Breast epithelium (tissue), 4 donors: Measurements from ENCODE around the gene ZFHX3. TPM values are rescaled to one million over a fixed set of nuclear protein-coding genes. Genes with fewer than 3 reads are reported as not detected.

ENCODE experiments used
- DNase-seq, 2 donors: peaks; one replicate each; pipeline ENCODE4 v3.0.0-alpha.2; 2019; ENCODE audit warnings: low spot score in 2 of 2
- H3K27ac ChIP-seq, 2 donors: fragments of 200-600 bp; sonication (generic) in 1 of 2; one replicate each; pipeline ENCODE4 v1.5.1; 2016 to 2019; ENCODE audit warnings: mild to moderate bottlenecking in 1 of 2
- H3K27me3 ChIP-seq, 2 donors: fragments of 200-600 bp; sonication (generic) in 1 of 2; one replicate each; pipeline versions ENCODE4 v1.5.1 to v1.6.0; 2017 to 2019; ENCODE audit warnings: control low read depth in 1 of 2, mild to moderate bottlenecking in 1 of 2
- H3K36me3 ChIP-seq: fragments of 200-600 bp; one replicate; pipeline ENCODE4 v1.5.1; 2019
- H3K4me1 ChIP-seq, 2 donors: fragments of 200-600 bp; sonication (generic); one replicate each; pipeline ENCODE4 v1.5.1; 2016 to 2019; ENCODE audit warnings: control low read depth in 1 of 2
- H3K4me3 ChIP-seq, 3 donors: fragments of 200-600 bp; sonication (generic); 1 replicate in 2 of 3; 2 replicates in 1 of 3; pipeline ENCODE4 v1.5.1; 2016 to 2019; ENCODE audit warnings: mild to moderate bottlenecking in 3 of 3, moderate library complexity in 2 of 3
- H3K9me3 ChIP-seq, 2 donors: fragments of 200-600 bp; sonication (generic) in 1 of 2; one replicate each; pipeline ENCODE4 v1.5.1; 2016 to 2019; ENCODE audit warnings: control low read depth in 1 of 2
- POLR2A ChIP-seq: fragments of 450-650 bp; IDR thresholded peaks from one replicate; pipeline ENCODE4 v1.6.1; 2016; ENCODE audit warnings: antibody characterized with exemption, mild to moderate bottlenecking, moderate library complexity
- POLR2AphosphoS5 ChIP-seq, 3 donors: sonication (generic); formaldehyde crosslinking; IDR thresholded peaks; one replicate each; pipeline ENCODE4 v1.6.1; 2017; ENCODE audit warnings: antibody characterized with exemption in 3 of 3
- intact Hi-C: fragments of 100-400 bp; cut with DNase I; formaldehyde crosslinking; loops from one replicate; pipeline ENCODE4 v1.15.1; 2023; ENCODE audit warnings: low total_unique reads
- total RNA-seq, 3 donors: library from RNA; depleted of rRNA; stranded (reverse); fragments of >200 nt; gene quantifications; one replicate each; pipeline ENCODE4 v1.1.0, GENCODE V29; 2016
- TF ChIP-seq, protein P1 (sequence below), 3 donors: fragments of 450-650 bp; IDR thresholded peaks; one replicate each; pipeline ENCODE4 v1.5.1; 2016 to 2017; ENCODE audit warnings: antibody characterized with exemption in 3 of 3, mild to moderate bottlenecking in 3 of 3, moderate library complexity in 3 of 3

Gene ZFHX3
- total RNA-seq, 3 donors from 2014 or later = 10.8 to 36.0 (median 11.8) TPM

DNA sequence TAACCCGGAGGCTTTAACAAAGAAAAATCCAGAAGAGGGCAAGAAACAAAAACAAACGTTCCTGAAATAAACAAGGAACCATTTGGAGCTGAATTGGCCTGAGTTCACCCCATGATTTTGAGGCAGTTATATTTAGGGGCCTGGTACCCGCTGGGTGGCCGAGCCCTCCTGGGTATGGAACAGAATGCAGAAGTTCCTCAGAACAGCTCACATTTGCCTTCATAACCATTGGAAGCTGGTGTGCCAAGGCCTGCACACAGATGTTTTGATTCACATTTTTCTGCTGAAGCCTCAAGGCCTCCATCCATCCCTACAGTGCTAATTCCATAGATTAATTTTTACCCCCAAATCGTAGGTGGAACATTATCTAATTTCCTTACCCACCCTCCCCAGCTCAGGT lies 3.3 kb upstream of the ZFHX3 start:
- intact Hi-C loops = no loop called here
- Histone ChIP-seq H3K4me3 (no peak overlapping the region), H3K27ac (peak overlapping the region in 1 of 2 donors; percentile 20), H3K9me3 (no peaks in the 10 kb centered on the region), H3K27me3 (no peaks in the 10 kb centered on the region), H3K4me1 (peaks cover 6% of the 10 kb centered on the region in 2 donors), H3K36me3 (no peaks in the 10 kb centered on the region)
- TF ChIP-seq, protein P1, sequence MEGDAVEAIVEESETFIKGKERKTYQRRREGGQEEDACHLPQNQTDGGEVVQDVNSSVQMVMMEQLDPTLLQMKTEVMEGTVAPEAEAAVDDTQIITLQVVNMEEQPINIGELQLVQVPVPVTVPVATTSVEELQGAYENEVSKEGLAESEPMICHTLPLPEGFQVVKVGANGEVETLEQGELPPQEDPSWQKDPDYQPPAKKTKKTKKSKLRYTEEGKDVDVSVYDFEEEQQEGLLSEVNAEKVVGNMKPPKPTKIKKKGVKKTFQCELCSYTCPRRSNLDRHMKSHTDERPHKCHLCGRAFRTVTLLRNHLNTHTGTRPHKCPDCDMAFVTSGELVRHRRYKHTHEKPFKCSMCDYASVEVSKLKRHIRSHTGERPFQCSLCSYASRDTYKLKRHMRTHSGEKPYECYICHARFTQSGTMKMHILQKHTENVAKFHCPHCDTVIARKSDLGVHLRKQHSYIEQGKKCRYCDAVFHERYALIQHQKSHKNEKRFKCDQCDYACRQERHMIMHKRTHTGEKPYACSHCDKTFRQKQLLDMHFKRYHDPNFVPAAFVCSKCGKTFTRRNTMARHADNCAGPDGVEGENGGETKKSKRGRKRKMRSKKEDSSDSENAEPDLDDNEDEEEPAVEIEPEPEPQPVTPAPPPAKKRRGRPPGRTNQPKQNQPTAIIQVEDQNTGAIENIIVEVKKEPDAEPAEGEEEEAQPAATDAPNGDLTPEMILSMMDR (IDR thresholded peaks at IDR 0.05) = no peak
- TF ChIP-seq POLR2A (no peak), POLR2AphosphoS5 (IDR thresholded peaks at IDR 0.05) (no peak)
- no peak for DNase-seq

DNA sequence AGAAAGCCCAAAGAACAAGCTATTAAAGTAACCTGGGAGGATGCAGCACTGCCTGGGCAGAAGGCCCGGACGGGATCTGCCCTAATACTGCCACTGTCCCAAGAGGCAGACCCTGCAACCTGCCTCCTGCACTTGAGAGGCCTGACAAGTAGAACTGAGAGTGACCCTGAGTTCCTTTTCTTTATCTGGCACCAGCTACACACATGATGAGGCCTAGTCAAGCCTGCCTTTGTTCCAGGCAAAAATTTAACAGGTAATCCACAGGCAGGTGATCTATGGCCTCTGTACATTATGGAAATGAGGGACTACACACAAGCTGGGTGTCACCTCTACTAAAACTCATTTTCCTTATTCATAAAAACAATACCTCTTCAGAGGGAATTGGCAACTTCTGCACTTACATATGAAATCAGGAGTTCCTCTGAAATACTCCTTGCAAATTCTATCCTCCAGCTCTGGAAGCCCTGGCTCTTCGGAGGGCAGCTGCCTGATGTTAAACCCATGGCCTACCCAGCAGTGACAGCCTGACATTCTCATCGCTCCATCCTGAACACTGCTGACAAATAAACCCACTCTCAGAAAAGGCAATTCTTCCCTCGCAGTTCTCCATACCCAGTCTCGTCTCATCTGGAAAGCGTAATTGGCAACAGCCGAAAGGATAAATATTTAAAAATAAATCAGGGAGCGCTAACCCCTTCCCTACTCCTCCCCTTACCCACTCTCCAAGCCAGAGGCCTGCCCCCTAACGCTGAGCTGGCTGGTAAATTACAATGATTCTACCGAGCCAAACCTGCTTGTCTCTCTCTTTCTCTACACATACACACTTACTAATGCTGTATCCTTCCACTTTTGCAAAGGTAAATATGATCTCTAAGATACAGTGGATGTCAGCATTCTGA lies 2.5 kb upstream of the ZFHX3 start:
- Histone ChIP-seq H3K9me3 (no peaks in the 10 kb centered on the region), H3K36me3 (no peaks in the 10 kb centered on the region), H3K27ac (peak overlapping the region in 1 of 2 donors; percentile 21), H3K4me1 (peaks cover 4 to 6% of the 10 kb centered on the region in 2 donors), H3K4me3 (no peak overlapping the region), H3K27me3 (no peaks in the 10 kb centered on the region)
- DNase-seq = no peak
- intact Hi-C loops = no loop called here
- TF ChIP-seq POLR2AphosphoS5 (IDR thresholded peaks at IDR 0.05) (no peak), POLR2A (no peak)
- TF ChIP-seq, protein P1 (IDR thresholded peaks at IDR 0.05) = no peak

DNA sequence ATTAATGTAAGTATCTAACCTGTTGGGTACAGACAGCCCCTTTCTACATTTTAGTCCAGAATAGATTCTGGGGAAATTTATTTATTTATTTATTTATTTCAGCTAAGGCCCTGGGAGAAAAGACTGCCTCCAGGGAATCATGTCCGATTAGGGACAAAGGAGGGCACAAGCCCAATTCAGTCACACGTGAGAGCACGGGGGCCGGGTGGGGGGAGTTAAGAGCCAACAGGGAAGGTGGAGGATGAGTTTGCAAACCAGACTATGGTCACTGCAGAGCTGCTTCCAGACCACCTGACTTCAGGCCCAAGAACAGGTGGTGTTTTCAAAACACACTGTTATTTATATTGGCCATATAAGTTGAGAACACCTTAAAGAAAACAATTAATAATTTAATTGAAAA lies 1.6 kb upstream of the ZFHX3 start:
- intact Hi-C loops = no loop called here
- H3K27ac ChIP-seq = peak overlapping the region in 1 of 2 donors; percentile 94
- H3K9me3 ChIP-seq = no peaks in the 10 kb centered on the region
- TF ChIP-seq, protein P1 (IDR thresholded peaks at IDR 0.05) = no peak
- TF ChIP-seq POLR2A (no peak), POLR2AphosphoS5 (IDR thresholded peaks at IDR 0.05) (no peak)
- H3K4me1 ChIP-seq = peaks cover 0 to 6% of the 10 kb centered on the region in 2 donors
- no peak overlapping the region for H3K4me3 ChIP-seq
- no peak for DNase-seq
- H3K27me3 ChIP-seq = no peaks in the 10 kb centered on the region
- H3K36me3 ChIP-seq = no peaks in the 10 kb centered on the region

- TF ChIP-seq, protein P1 (IDR thresholded peaks at IDR 0.05) = no peak
- no peak for TF ChIP-seq POLR2A
- no peak for TF ChIP-seq POLR2AphosphoS5 (IDR thresholded peaks at IDR 0.05)
- Histone ChIP-seq H3K27me3 (no peaks in the 10 kb centered on the region), H3K36me3 (no peaks in the 10 kb centered on the region), H3K27ac (peak overlapping the region; percentile 85 to 94), H3K4me1 (peaks cover 0 to 6% of the 10 kb centered on the region in 2 donors), H3K4me3 (peak overlapping the region in 1 of 3 donors; percentile 86), H3K9me3 (no peaks in the 10 kb centered on the region)
- DNase-seq = no peak
- intact Hi-C loops = no loop called here
Measured at GRCh38 chr16:73049091-73049490, 1.2 kb upstream of the ZFHX3 start.
